Fibroblast of lung (primary cell): Measurements from ENCODE around the gene DOK1. TPM values are rescaled to one million over a fixed set of nuclear protein-coding genes. Genes with fewer than 3 reads are reported as not detected.

Experiments used
- DNase-seq, 2 donors: peaks; one replicate each; pipeline versions ENCODE4 v3.0.0 to v3.0.0-alpha.2; 2010; ENCODE audit warnings: low read depth in 2 of 2
- H2AFZ ChIP-seq: 2 replicates; pipeline ENCODE4 v1.5.1; 2012; ENCODE audit warnings: low read length, control low read depth, inconsistent platforms
- H3K27ac ChIP-seq: 2 replicates; pipeline ENCODE4 v1.5.1; 2011; ENCODE audit warnings: low read length, control low read depth; ENCODE audit not compliant: insufficient read depth
- H3K27me3 ChIP-seq: 2 replicates; pipeline ENCODE4 v1.5.1; 2011; ENCODE audit warnings: mild to moderate bottlenecking, low read length; ENCODE audit not compliant: control insufficient read depth, insufficient read depth
- H3K36me3 ChIP-seq: 2 replicates; pipeline ENCODE4 v1.5.1; 2011; ENCODE audit warnings: low read length; ENCODE audit not compliant: control insufficient read depth, insufficient read depth
- H3K4me1 ChIP-seq: 2 replicates; pipeline ENCODE4 v1.5.1; 2011; ENCODE audit warnings: low read length; ENCODE audit not compliant: control insufficient read depth, insufficient read depth; ENCODE audit errors: extremely low read depth
- H3K4me2 ChIP-seq: 2 replicates; pipeline ENCODE4 v1.5.1; 2011; ENCODE audit warnings: low read length, control low read depth; ENCODE audit not compliant: insufficient read depth; ENCODE audit errors: extremely low read depth
- H3K4me3 ChIP-seq, 4 experiments: fragments of 200-600 bp in 1 of 4; sonication (generic) in 1 of 4; replicated peaks in 1 of 4; 2 replicates each; pipeline ENCODE4 v1.5.1; 2011 to 2016; ENCODE audit warnings: low read length in 4 of 4, low read depth in 3 of 4, mild to moderate bottlenecking in 3 of 4, control low read depth in 2 of 4, inconsistent platforms in 1 of 4, mixed read lengths in 1 of 4; ENCODE audit not compliant: insufficient read depth in 1 of 4; ENCODE audit errors: control extremely low read depth in 1 of 4
- H3K79me2 ChIP-seq: 2 replicates; pipeline ENCODE4 v1.5.1; 2012; ENCODE audit warnings: mild to moderate bottlenecking, low read length, inconsistent platforms; ENCODE audit not compliant: control insufficient read depth, insufficient read depth
- H3K9ac ChIP-seq: 2 replicates; pipeline ENCODE4 v1.5.1; 2011; ENCODE audit warnings: mild to moderate bottlenecking, low read length, control low read depth; ENCODE audit not compliant: insufficient read depth
- H3K9me3 ChIP-seq: 2 replicates; pipeline ENCODE4 v1.5.1; 2012; ENCODE audit warnings: low read depth, low read length; ENCODE audit not compliant: control insufficient read depth, insufficient read depth
- H4K20me1 ChIP-seq: 2 replicates; pipeline ENCODE4 v1.5.1; 2011; ENCODE audit warnings: low read length; ENCODE audit not compliant: control insufficient read depth, insufficient read depth; ENCODE audit errors: extremely low read depth
- EZH2 ChIP-seq: IDR thresholded peaks from 2 replicates; pipeline ENCODE4 v1.5.1; 2012; ENCODE audit warnings: low read length, control low read depth, mild to moderate bottlenecking; ENCODE audit errors: missing control alignments
- polyA plus RNA-seq, 2 donors: library from polyadenylated mRNA; depleted of rRNA in 1 of 2; stranded (reverse) in 1 of 2; unstranded in 1 of 2; fragments of >200 nt; gene quantifications; 2 replicates each; pipeline ENCODE4 v1.2.1, GENCODE V29; 2011 to 2012; ENCODE audit warnings: missing spikeins in 1 of 2
- total RNA-seq: library from RNA; depleted of rRNA; stranded (reverse); fragments of >200 nt; gene quantifications from 2 replicates; pipeline ENCODE4 v1.2.1, GENCODE V29; 2014
- TF ChIP-seq, protein P1 (sequence below), 2 donors: IDR thresholded peaks in 1 of 2; conservative IDR thresholded peaks in 1 of 2; 1 replicate in 1 of 2; 2 replicates in 1 of 2; pipeline ENCODE4 v1.5.1; 2011 to 2012; ENCODE audit warnings: low read length in 2 of 2, control low read depth in 1 of 2, inconsistent platforms in 1 of 2, low read depth in 1 of 2, mild to moderate bottlenecking in 1 of 2

DOK1 gene
- total and polyA plus RNA-seq, 2 donors (not counting 1 experiment from before 2014, with no cell fraction given), result 11.4 to 31.7 TPM

DNA sequence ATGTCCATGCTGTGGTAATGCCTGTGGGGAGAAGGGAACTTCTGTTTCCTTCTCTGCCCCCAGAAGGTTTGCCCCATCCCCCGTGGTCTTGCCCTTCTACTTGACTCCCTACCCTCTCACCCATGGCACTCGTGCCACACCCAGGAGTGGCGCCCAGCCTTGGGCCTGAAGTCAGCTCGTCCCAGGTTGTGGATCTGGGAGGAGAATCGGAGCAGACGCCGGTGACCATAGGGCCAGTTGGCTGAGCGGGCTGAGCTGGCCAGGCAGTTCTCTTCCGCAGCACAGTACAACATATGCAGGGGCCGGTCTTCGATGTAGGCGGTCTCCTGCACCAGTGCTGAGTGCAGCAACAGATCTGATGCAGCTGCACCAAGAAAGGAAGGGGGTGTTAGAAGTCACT, 20.1 kb upstream of the DOK1 start:
- Histone ChIP-seq H4K20me1 (no peaks in the 10 kb centered on the region), H3K9me3 (no peaks in the 10 kb centered on the region), H3K4me2 (no peak overlapping the region), H3K9ac (no peak overlapping the region), H3K27me3 (peaks cover 2% of the 10 kb centered on the region), H3K36me3 (peaks cover 5% of the 10 kb centered on the region), H3K4me1 (peaks cover 7% of the 10 kb centered on the region), H2AFZ (no peak overlapping the region), H3K4me3 (no peak overlapping the region), H3K79me2 (peaks cover 2% of the 10 kb centered on the region), H3K27ac (no peak overlapping the region)
- TF ChIP-seq EZH2, result no peak
- TF ChIP-seq, protein P1, sequence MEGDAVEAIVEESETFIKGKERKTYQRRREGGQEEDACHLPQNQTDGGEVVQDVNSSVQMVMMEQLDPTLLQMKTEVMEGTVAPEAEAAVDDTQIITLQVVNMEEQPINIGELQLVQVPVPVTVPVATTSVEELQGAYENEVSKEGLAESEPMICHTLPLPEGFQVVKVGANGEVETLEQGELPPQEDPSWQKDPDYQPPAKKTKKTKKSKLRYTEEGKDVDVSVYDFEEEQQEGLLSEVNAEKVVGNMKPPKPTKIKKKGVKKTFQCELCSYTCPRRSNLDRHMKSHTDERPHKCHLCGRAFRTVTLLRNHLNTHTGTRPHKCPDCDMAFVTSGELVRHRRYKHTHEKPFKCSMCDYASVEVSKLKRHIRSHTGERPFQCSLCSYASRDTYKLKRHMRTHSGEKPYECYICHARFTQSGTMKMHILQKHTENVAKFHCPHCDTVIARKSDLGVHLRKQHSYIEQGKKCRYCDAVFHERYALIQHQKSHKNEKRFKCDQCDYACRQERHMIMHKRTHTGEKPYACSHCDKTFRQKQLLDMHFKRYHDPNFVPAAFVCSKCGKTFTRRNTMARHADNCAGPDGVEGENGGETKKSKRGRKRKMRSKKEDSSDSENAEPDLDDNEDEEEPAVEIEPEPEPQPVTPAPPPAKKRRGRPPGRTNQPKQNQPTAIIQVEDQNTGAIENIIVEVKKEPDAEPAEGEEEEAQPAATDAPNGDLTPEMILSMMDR (conservative IDR thresholded peaks at IDR 0.05 in 1 of 2, IDR thresholded peaks at IDR 0.05 in 1 of 2; ENCODE audit: low read depth in 1 of 2, low read length in 2 of 2), result no peak
- no peak for DNase-seq

DNA sequence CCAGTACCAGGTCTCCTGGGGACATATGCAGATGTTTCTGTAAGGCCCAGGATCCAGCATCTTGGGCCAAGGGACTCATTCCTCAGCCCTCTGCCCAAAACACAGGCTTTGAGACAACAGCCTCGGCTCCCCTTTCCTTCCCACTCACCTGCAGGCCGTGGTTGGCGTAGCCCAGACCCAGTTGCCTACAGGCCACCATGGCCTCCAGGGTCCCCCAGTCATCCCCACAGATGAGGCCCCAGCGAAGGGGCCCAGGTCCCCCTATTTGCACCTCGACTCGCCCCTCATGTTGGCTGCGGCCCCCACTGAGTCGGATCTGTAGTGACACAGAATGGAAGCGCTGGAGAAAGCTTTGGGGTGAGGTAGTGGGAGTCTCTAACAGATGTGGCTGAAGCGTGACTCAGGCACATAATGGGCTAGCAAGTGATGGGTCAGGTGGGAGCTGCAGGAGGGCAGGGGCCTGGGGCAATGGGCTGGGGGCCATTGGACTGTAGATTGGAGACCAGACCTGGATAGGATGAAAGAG, 19.0 kb upstream of the DOK1 start:
- peaks cover 1% of the 10 kb centered on the region for H3K79me2 ChIP-seq
- H3K27me3 ChIP-seq, result peaks cover 2% of the 10 kb centered on the region
- no peak overlapping the region for H3K4me2 ChIP-seq
- peaks cover 7% of the 10 kb centered on the region for H3K4me1 ChIP-seq
- no peak overlapping the region for H2AFZ ChIP-seq
- no peaks in the 10 kb centered on the region for H3K9me3 ChIP-seq
- TF ChIP-seq, protein P1 (conservative IDR thresholded peaks at IDR 0.05 in 1 of 2, IDR thresholded peaks at IDR 0.05 in 1 of 2; ENCODE audit: low read depth in 1 of 2, low read length in 2 of 2), result no peak
- TF ChIP-seq EZH2, result no peak
- H3K9ac ChIP-seq, result no peak overlapping the region
- H4K20me1 ChIP-seq, result no peaks in the 10 kb centered on the region
- no peak for DNase-seq
- no peak overlapping the region for H3K27ac ChIP-seq
- peaks cover 5% of the 10 kb centered on the region for H3K36me3 ChIP-seq
- H3K4me3 ChIP-seq, result no peak overlapping the region

DNA sequence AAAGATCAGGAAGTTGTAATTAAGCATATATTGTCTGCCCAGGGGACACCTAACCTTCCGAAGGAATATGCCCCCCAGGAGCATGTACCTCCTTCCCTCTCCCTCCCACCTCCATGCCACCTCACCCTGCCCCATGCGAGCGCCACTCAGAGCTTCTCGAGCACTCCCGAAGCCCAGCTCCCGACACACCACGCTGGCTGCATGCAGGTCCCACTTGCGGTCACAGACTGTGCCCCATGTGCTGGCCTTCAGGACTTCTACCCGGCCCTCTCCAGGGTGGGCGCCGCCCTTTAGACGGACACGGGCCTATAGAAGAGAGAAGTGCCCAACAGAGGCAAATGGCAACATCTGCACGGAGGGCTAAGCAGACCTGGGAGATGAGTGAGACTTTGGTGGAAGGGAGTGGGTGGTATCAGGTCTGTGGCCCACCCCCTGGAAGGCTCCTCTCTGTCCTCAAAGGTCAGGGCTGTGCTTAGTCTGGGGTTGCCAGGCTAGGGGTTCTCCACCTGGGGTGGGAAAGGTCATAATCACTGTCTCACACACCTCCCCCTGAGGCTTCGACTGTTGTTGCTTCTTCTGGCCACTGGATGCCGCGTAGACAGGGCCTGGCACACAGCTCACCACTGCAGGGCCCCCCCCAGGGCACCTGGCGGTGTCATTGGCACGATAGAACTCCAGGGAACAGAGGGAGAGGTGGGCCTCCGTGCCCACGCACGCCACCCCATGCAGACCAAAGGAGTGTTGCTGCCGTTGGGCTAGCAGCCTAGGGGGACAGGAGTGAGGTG, 18.2 kb upstream of the DOK1 start:
- no peak overlapping the region for H3K9ac ChIP-seq
- no peaks in the 10 kb centered on the region for H4K20me1 ChIP-seq
- no peak for DNase-seq
- no peaks in the 10 kb centered on the region for H3K79me2 ChIP-seq
- H3K4me1 ChIP-seq, result no peaks in the 10 kb centered on the region
- no peak overlapping the region for H3K4me2 ChIP-seq
- peaks cover 5% of the 10 kb centered on the region for H3K36me3 ChIP-seq
- H3K9me3 ChIP-seq, result no peaks in the 10 kb centered on the region
- H2AFZ ChIP-seq, result no peak overlapping the region
- no peak overlapping the region for H3K27ac ChIP-seq
- TF ChIP-seq, protein P1 (conservative IDR thresholded peaks at IDR 0.05 in 1 of 2, IDR thresholded peaks at IDR 0.05 in 1 of 2; ENCODE audit: low read depth in 1 of 2, low read length in 2 of 2), result no peak
- TF ChIP-seq EZH2, result no peak
- H3K4me3 ChIP-seq, result no peak overlapping the region
- peaks cover 2% of the 10 kb centered on the region for H3K27me3 ChIP-seq
